ENCODE data around the gene SORCS3.

DNA sequence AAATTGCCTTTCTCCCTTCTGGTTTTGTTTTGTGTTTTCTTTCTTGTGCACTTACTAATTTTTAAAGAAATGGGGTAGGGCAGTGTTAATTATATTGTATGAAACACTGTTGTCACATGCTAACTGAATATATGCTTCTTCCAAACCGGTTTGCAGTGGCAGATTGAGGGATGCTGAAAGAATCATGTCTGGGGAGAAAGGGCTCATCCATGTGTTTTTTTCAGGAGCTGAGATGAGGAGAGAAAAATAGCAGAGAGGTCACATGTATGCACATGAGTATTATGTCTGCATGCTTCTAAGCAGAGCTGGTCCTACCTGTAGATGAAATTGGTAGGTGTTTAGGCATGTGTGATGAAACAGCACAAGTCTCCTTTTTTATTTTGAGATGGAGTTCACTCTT, 17.0 kb downstream of the SORCS3 start:
- TF ChIP-seq CTCF (IDR thresholded peaks at IDR 0.05; ENCODE audit: insufficient read depth, low read length, poor library complexity, severe bottlenecking) (no peak), EZH2phosphoT487 (conservative IDR thresholded peaks at IDR 0.05; ENCODE audit: low read length) (no peak)
